HepG2 (cell line): ENCODE measurements around the gene NTSR2.

Experiments used
- FOXO4 ChIP-seq: sonication (generic); formaldehyde crosslinking; conservative IDR thresholded peaks from 2 replicates; pipeline ENCODE4 v1.8.1; 2023; ENCODE audit warnings: missing genetic modification reagents
- HDAC1 ChIP-seq: sonication (generic); formaldehyde crosslinking; IDR thresholded peaks from 2 replicates; pipeline ENCODE4 v1.5.1; 2020; ENCODE audit warnings: mild to moderate bottlenecking, missing genetic modification reagents
- HOXD1 ChIP-seq: sonication (generic); formaldehyde crosslinking; IDR thresholded peaks from 2 replicates; pipeline ENCODE4 v1.5.0; 2020; ENCODE audit warnings: missing genetic modification reagents
- JUND ChIP-seq: sonication (generic); formaldehyde crosslinking; IDR thresholded peaks from 2 replicates; pipeline ENCODE4 v1.8.0; 2022; ENCODE audit warnings: mild to moderate bottlenecking, missing genetic modification reagents
- POLR2A ChIP-seq, 2 experiments: IDR thresholded peaks; 2 replicates each; pipeline ENCODE4 v1.6.1; 2011; ENCODE audit warnings: low read depth in 2 of 2, low read length in 2 of 2, mild to moderate bottlenecking in 1 of 2, moderate library complexity in 1 of 2; ENCODE audit not compliant: insufficient read depth in 1 of 2
- RBFOX2 ChIP-seq: fragments of 200-400 bp; formaldehyde crosslinking; IDR thresholded peaks from 2 replicates; pipeline ENCODE4 v1.6.1; 2017; ENCODE audit warnings: low read depth, mild to moderate bottlenecking, low read length
- ZNF263 ChIP-seq: sonication (generic); formaldehyde crosslinking; IDR thresholded peaks from 2 replicates; pipeline ENCODE4 v1.4.0; 2020; ENCODE audit warnings: missing genetic modification reagents
- ZNF790 ChIP-seq: sonication (generic); formaldehyde crosslinking; IDR thresholded peaks from 2 replicates; pipeline ENCODE4 v1.8.0; 2022; ENCODE audit warnings: missing genetic modification reagents, mild to moderate bottlenecking, borderline replicate concordance
- TF ChIP-seq, protein P1 (sequence below): sonication (generic); formaldehyde crosslinking; IDR thresholded peaks from 2 replicates; pipeline ENCODE4 v1.5.0; 2020; ENCODE audit warnings: mild to moderate bottlenecking, missing genetic modification reagents, moderate library complexity

GRCh38 chr2:11633923-11634478, 36.0 kb downstream of the NTSR2 start:
- TF ChIP-seq ZNF790 (CRISPR knock-in tag) (no peak), FOXO4 (no peak), JUND (CRISPR knock-in tag) (no peak), POLR2A (IDR thresholded peaks at IDR 0.05; ENCODE audit: insufficient read depth in 1 of 2, low read depth in 2 of 2, low read length in 2 of 2) (no peak; a peak in 1 of 4 replicates), HDAC1 (CRISPR knock-in tag) (no peak), ZNF263 (CRISPR knock-in tag) (no peak), RBFOX2 (no peak), HOXD1 (CRISPR knock-in tag) (no peak)
- TF ChIP-seq, protein P1, sequence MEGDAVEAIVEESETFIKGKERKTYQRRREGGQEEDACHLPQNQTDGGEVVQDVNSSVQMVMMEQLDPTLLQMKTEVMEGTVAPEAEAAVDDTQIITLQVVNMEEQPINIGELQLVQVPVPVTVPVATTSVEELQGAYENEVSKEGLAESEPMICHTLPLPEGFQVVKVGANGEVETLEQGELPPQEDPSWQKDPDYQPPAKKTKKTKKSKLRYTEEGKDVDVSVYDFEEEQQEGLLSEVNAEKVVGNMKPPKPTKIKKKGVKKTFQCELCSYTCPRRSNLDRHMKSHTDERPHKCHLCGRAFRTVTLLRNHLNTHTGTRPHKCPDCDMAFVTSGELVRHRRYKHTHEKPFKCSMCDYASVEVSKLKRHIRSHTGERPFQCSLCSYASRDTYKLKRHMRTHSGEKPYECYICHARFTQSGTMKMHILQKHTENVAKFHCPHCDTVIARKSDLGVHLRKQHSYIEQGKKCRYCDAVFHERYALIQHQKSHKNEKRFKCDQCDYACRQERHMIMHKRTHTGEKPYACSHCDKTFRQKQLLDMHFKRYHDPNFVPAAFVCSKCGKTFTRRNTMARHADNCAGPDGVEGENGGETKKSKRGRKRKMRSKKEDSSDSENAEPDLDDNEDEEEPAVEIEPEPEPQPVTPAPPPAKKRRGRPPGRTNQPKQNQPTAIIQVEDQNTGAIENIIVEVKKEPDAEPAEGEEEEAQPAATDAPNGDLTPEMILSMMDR (CRISPR knock-in tag) = no peak
